Measurements from ENCODE around the gene SEC14L5.

DNA sequence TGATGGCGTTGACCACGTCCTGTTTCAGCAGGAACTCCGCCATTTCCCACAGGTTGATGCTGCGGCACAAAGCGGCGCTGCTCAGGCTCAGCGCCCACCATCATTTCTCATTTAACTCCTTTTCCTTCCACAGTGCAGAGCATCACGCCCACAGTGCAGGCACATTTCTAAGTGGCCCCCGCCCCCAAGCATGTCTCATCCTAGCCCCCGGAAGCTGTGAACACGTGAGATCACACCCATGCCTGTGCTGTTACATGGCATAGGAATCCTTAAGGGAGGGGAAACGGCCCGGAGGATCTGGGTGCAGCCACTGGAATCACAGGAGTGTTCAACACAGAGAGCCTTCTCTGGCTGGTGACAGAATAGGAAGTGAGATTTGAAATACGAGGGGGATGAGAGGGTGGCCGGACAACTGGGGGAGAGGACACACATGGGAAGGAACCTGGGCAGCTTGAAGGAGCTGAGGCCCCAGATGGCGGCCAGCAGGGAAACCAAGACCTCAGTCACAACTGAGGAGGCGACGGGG is 70.9 kb downstream of the SEC14L5 start:
- TF ChIP-seq, protein P1, sequence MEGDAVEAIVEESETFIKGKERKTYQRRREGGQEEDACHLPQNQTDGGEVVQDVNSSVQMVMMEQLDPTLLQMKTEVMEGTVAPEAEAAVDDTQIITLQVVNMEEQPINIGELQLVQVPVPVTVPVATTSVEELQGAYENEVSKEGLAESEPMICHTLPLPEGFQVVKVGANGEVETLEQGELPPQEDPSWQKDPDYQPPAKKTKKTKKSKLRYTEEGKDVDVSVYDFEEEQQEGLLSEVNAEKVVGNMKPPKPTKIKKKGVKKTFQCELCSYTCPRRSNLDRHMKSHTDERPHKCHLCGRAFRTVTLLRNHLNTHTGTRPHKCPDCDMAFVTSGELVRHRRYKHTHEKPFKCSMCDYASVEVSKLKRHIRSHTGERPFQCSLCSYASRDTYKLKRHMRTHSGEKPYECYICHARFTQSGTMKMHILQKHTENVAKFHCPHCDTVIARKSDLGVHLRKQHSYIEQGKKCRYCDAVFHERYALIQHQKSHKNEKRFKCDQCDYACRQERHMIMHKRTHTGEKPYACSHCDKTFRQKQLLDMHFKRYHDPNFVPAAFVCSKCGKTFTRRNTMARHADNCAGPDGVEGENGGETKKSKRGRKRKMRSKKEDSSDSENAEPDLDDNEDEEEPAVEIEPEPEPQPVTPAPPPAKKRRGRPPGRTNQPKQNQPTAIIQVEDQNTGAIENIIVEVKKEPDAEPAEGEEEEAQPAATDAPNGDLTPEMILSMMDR (IDR thresholded peaks at IDR 0.05 in 8 of 11, conservative IDR thresholded peaks at IDR 0.05 in 3 of 11) = no peak
- TF ChIP-seq POLR2AphosphoS5 (IDR thresholded peaks at IDR 0.05) = no peak

Data from spleen (tissue), 7 donors.